MCF 10A (cell line): ENCODE measurements around the gene PPFIA1. TPM values are rescaled to one million over a fixed set of nuclear protein-coding genes. Genes with fewer than 3 reads are reported as not detected.

Experiments
- BruUV-seq: library from RNA; stranded (reverse); fragments of 400-500 nt; replicated peaks from 2 replicates; lab custom pipeline; 2021; lab: Mats Ljungman, UMichigan
- CTCF ChIA-PET: fragments of 300-600 bp; sonication (Branson Sonifier 250); formaldehyde crosslinking; extraction: SDS; loops from one replicate; lab custom pipeline; 2021; ENCODE audit warnings: antibody characterized with exemption, inconsistent platforms; lab: Yijun Ruan, JAX
- POLR2A ChIA-PET: fragments of 300-600, 350-650 bp; sonication (Branson Sonifier 250); formaldehyde crosslinking; extraction: SDS; loops from one replicate; lab custom pipeline; 2020; ENCODE audit warnings: antibody characterized with exemption, inconsistent platforms; lab: Yijun Ruan, JAX
- DNase-seq: peaks from one replicate; pipeline ENCODE4 v3.0.0-alpha.2; 2018; ENCODE audit not compliant: unreplicated experiment
- H3K27ac Mint-ChIP-seq: one replicate; pipeline ENCODE4 v1.8.0; 2022; ENCODE audit warnings: mild to moderate bottlenecking, low read depth, mixed read lengths; ENCODE audit not compliant: unreplicated experiment
- H3K27me3 Mint-ChIP-seq: one replicate; pipeline ENCODE4 v1.8.0; 2022; ENCODE audit warnings: mixed read lengths; ENCODE audit not compliant: insufficient read depth, unreplicated experiment
- H3K36me3 Mint-ChIP-seq: one replicate; pipeline ENCODE4 v1.8.0; 2022; ENCODE audit warnings: mild to moderate bottlenecking, moderate library complexity, mixed read lengths; ENCODE audit not compliant: insufficient read depth, unreplicated experiment
- H3K4me1 Mint-ChIP-seq: one replicate; pipeline ENCODE4 v1.8.0; 2022; ENCODE audit warnings: mixed read lengths; ENCODE audit not compliant: insufficient read depth, unreplicated experiment
- H3K4me3 Mint-ChIP-seq: one replicate; pipeline ENCODE4 v1.8.0; 2022; ENCODE audit warnings: mild to moderate bottlenecking, moderate library complexity, mixed read lengths; ENCODE audit not compliant: unreplicated experiment
- H3K9me3 Mint-ChIP-seq: one replicate; pipeline ENCODE4 v1.8.0; 2022; ENCODE audit warnings: mixed read lengths; ENCODE audit not compliant: unreplicated experiment
- intact Hi-C: fragments of 100-400 bp; cut with micrococcal nuclease; formaldehyde crosslinking; loops from 2 replicates; pipeline ENCODE4 v1.14.1; 2022
- total RNA-seq: library from RNA; stranded (reverse); gene quantifications from 2 replicates; pipeline ENCODE4 v1.2.3, GENCODE V29; 2022
- TF ChIP-seq, protein P1 (sequence below): fragments of 200-600 bp; IDR thresholded peaks from one replicate; pipeline ENCODE4 v1.8.0; 2022; ENCODE audit warnings: antibody characterized with exemption, mild to moderate bottlenecking; ENCODE audit not compliant: unreplicated experiment

PPFIA1 gene
- total RNA-seq, 1 experiment from 2014 or later: 78.8 TPM

- intact Hi-C loops: no loop called here
These were observed 64.0 kb downstream of the PPFIA1 start for GRCh38 chr11:70334351-70334995.

DNA sequence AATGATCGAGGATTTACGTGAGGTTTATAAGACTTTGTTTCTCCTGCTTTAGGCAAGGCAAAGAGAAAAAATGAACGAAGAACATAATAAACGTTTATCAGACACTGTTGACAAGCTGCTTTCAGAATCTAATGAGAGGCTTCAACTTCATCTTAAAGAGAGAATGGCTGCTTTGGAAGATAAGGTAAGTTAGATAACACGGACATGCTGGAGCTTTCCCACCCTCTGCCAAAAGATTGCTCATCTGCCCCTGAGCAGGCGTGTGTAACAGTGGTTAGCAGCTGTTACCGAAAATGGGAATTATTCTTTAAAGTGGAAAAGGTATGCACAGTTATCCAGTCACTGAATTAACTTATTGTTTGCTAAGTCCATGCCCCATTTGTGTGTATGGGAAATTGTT is 65.0 kb downstream of the PPFIA1 start:
- Mint-ChIP-seq H3K4me1 (no peaks in the 10 kb centered on the region), H3K4me3 (no peak overlapping the region), H3K36me3 (peaks cover 92% of the 10 kb centered on the region), H3K27me3 (no peaks in the 10 kb centered on the region), H3K27ac (no peak overlapping the region), H3K9me3 (no peaks in the 10 kb centered on the region)
- CTCF ChIA-PET: interaction anchor here (0.6 kb wide), 1 partner anchor 33 kb away, joined by 5 read pairs; no protein-coding TSS in a partner anchor
- TF ChIP-seq, protein P1, sequence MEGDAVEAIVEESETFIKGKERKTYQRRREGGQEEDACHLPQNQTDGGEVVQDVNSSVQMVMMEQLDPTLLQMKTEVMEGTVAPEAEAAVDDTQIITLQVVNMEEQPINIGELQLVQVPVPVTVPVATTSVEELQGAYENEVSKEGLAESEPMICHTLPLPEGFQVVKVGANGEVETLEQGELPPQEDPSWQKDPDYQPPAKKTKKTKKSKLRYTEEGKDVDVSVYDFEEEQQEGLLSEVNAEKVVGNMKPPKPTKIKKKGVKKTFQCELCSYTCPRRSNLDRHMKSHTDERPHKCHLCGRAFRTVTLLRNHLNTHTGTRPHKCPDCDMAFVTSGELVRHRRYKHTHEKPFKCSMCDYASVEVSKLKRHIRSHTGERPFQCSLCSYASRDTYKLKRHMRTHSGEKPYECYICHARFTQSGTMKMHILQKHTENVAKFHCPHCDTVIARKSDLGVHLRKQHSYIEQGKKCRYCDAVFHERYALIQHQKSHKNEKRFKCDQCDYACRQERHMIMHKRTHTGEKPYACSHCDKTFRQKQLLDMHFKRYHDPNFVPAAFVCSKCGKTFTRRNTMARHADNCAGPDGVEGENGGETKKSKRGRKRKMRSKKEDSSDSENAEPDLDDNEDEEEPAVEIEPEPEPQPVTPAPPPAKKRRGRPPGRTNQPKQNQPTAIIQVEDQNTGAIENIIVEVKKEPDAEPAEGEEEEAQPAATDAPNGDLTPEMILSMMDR: no peak
- DNase-seq: no peak
- POLR2A ChIA-PET: no interaction called here
- intact Hi-C loops: no loop called here
- BruUV-seq: no TSS peak

More at GRCh38 chr11:70334351-70334995, 64.0 kb downstream of the PPFIA1 start:
- ChIA-PET POLR2A (interaction anchor here (1.9 kb wide), 1 partner anchor 31 kb away, joined by 4 read pairs; no protein-coding TSS in a partner anchor), CTCF (no interaction called here)
- Mint-ChIP-seq H3K9me3 (no peaks in the 10 kb centered on the region), H3K4me3 (no peak overlapping the region), H3K27ac (no peak overlapping the region), H3K27me3 (no peaks in the 10 kb centered on the region), H3K4me1 (no peaks in the 10 kb centered on the region), H3K36me3 (peaks cover 99% of the 10 kb centered on the region)
- TF ChIP-seq, protein P1: no peak
- DNase-seq: no peak
- no TSS peak for BruUV-seq

DNA sequence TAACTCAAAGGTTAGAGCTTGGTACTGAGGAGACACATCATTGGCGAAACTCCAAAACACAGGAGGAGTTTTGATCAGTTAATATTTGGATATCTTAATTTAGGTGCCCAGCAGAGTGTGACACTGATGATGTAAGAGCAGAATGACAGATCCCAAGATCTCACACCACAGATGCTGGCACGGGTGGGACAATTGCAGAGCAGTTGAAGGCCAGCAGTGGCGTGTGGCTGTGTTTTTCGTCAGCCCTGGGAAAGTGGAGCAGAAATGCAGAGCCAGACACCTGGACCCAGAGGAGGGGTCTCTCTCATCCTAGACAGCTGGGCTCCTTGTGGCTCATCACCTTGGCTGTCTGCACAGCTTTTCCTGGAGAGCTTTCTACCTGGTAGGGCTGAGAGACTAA is 68.1 kb downstream of the PPFIA1 start:
- peaks cover 92% of the 10 kb centered on the region for H3K36me3 Mint-ChIP-seq
- H3K9me3 Mint-ChIP-seq: no peaks in the 10 kb centered on the region
- intact Hi-C loops: no loop called here
- DNase-seq: no peak
- no peak overlapping the region for H3K4me3 Mint-ChIP-seq
- H3K27ac Mint-ChIP-seq: no peak overlapping the region
- BruUV-seq: no TSS peak
- no peaks in the 10 kb centered on the region for H3K27me3 Mint-ChIP-seq
- ChIA-PET POLR2A (no interaction called here), CTCF (interaction anchor here (0.6 kb wide), 2 partner anchors 31 to 41 kb away, joined by 3 to 5 read pairs; no protein-coding TSS in a partner anchor)
- TF ChIP-seq, protein P1: no peak
- H3K4me1 Mint-ChIP-seq: no peaks in the 10 kb centered on the region

GRCh38 chr11:70339066-70339465 is 68.6 kb downstream of the PPFIA1 start:
- intact Hi-C loops: no loop called here
- CTCF ChIA-PET: interaction anchor here (0.6 kb wide), 1 partner anchor 32 kb away, joined by 5 read pairs; no protein-coding TSS in a partner anchor

More at GRCh38 chr11:70339066-70339465, 68.6 kb downstream of the PPFIA1 start:
- DNase-seq: no peak
- no peak overlapping the region for H3K4me3 Mint-ChIP-seq
- H3K27ac Mint-ChIP-seq: no peak overlapping the region
- H3K9me3 Mint-ChIP-seq: no peaks in the 10 kb centered on the region
- H3K27me3 Mint-ChIP-seq: no peaks in the 10 kb centered on the region
- no peaks in the 10 kb centered on the region for H3K4me1 Mint-ChIP-seq
- POLR2A ChIA-PET: no interaction called here
- BruUV-seq: no TSS peak
- peaks cover 92% of the 10 kb centered on the region for H3K36me3 Mint-ChIP-seq
- TF ChIP-seq, protein P1: no peak
